ENCODE data around the gene GET4.
A peak's percentile ranks its signal among the peaks of the same experiment; 100 is the strongest.

Gene GET4

DNA sequence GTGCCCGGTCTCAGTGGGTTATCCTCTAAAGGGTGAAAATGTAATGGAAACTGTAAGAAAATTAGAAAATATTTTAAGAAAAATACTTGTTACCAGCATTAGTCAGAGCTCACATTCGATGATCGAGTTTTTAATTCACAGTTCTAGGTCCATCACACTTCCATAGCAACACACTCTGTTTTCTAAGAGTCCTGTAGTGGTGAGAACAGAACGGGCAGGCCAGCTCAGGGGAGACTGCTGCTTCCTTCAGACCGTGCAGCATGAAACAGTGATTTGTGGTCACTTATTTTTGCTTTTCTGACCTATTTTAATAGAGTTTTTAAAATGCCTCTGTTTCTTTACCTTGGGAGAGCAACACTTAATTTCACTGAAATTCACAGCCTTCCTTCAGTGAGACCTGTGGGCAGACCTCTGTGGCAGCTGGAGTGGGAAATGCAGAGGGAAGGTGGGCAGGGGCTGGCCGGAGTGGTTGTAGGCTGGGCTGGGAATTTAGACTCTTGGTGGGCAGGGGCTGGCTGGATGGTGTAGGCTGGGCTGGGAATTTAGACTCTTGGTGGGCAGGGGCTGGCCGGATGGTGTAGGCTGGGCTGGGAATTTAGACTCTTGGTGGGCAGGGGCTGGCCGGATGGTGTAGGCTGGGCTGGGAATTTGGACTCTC lies 42.6 kb upstream of the GET4 start:
- TF ChIP-seq, protein P1, sequence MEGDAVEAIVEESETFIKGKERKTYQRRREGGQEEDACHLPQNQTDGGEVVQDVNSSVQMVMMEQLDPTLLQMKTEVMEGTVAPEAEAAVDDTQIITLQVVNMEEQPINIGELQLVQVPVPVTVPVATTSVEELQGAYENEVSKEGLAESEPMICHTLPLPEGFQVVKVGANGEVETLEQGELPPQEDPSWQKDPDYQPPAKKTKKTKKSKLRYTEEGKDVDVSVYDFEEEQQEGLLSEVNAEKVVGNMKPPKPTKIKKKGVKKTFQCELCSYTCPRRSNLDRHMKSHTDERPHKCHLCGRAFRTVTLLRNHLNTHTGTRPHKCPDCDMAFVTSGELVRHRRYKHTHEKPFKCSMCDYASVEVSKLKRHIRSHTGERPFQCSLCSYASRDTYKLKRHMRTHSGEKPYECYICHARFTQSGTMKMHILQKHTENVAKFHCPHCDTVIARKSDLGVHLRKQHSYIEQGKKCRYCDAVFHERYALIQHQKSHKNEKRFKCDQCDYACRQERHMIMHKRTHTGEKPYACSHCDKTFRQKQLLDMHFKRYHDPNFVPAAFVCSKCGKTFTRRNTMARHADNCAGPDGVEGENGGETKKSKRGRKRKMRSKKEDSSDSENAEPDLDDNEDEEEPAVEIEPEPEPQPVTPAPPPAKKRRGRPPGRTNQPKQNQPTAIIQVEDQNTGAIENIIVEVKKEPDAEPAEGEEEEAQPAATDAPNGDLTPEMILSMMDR (IDR thresholded peaks at IDR 0.05): no peak

- TF ChIP-seq, protein P1 (IDR thresholded peaks at IDR 0.05): no peak
Observed at GRCh38 chr7:834277-834676, 42.1 kb upstream of the GET4 start.

DNA sequence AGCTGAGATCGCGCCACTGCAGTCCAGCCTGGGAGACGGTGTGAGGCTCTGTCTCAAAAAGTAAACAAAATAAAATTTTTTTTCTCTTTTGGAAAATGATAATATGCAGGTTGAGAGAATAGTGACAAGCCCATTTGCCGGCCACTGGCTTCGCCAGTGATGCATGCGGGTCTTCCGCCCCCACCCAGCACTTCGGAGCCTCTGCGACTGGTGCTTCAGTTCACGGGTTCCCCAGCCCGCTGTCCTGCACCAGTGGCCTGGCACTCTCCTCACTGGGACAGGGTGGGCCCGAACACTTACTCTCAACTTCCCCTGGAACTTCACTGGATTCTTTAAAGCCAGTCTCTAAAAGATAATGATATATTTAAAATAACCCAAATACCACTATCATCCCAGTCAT lies 41.3 kb upstream of the GET4 start:
- TF ChIP-seq, protein P1 (IDR thresholded peaks at IDR 0.05): no peak

- TF ChIP-seq, protein P1 (IDR thresholded peaks at IDR 0.05): no peak
Observed at GRCh38 chr7:835485-836401, 40.6 kb upstream of the GET4 start.

- TF ChIP-seq, protein P1 (IDR thresholded peaks at IDR 0.05): peak; percentile 52
Observed at GRCh38 chr7:836429-836828, 39.9 kb upstream of the GET4 start.

- TF ChIP-seq, protein P1 (IDR thresholded peaks at IDR 0.05): no peak
Observed at GRCh38 chr7:837001-837400, 39.4 kb upstream of the GET4 start.

DNA sequence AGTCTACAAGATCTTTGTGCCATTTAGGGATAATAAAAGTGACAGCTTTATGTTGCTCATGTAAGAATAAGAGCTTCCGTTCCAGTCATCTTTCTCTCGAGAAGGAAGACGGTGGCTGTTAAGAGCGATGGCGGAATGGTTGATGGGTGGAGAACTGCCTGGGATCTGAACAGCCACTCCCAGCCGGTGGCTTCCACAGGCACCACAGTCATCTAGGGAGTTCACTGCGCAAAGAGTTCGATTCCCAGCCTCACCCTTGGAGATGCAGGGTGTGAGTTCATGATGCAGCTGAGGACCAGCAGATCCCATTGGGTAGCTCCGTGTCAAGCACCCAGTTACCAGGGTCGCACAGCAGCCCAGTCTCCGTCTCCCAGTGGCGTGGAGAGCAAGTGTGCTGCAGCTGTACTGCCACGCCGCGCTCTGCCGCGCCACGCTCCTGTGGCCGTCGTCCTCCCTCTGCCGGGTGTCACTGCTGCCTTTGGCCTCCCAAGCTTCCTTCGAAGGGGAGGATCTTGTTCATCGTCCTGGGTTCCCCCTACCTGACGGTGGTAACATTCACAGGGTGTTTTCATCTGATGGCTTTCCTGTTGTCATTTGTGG lies 36.3 kb upstream of the GET4 start:
- TF ChIP-seq, protein P1 (IDR thresholded peaks at IDR 0.05): no peak

All from LNCAP (cell line).